Mammary epithelial cell (primary cell): ENCODE measurements around the gene AMPH.

Source experiments
- EZH2 ChIP-seq: IDR thresholded peaks from 2 replicates; pipeline ENCODE4 v1.6.1; 2012; ENCODE audit warnings: low read length, inconsistent platforms, borderline replicate concordance
- TF ChIP-seq, protein P1 (sequence below), 2 donors: IDR thresholded peaks in 1 of 2; conservative IDR thresholded peaks in 1 of 2; 2 replicates each; pipeline ENCODE4 v1.5.1; 2011 to 2012; ENCODE audit warnings: inconsistent platforms in 2 of 2, low read length in 2 of 2, mild to moderate bottlenecking in 2 of 2, control low read depth in 1 of 2, low read depth in 1 of 2; ENCODE audit not compliant: insufficient read depth in 1 of 2; ENCODE audit errors: extremely low read depth in 1 of 2

DNA sequence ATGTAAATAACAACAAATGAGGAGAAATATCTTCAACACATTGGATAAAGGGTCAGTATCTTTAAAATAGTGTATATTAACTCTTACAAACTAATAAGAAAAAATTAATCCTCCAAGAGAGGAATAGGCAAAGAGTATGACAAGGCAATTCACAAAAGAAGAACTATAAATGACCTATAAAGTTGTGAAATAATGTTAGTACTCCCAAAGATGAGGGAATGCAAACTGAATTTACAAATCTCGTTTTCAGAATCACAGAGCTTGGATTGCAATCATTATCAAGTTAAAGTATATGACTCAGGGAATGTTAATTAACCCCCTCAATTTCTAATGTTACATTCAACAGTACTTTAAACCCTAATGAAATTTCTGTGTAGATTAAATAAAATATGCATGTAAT is 270.4 kb downstream of the AMPH start:
- TF ChIP-seq, protein P1, sequence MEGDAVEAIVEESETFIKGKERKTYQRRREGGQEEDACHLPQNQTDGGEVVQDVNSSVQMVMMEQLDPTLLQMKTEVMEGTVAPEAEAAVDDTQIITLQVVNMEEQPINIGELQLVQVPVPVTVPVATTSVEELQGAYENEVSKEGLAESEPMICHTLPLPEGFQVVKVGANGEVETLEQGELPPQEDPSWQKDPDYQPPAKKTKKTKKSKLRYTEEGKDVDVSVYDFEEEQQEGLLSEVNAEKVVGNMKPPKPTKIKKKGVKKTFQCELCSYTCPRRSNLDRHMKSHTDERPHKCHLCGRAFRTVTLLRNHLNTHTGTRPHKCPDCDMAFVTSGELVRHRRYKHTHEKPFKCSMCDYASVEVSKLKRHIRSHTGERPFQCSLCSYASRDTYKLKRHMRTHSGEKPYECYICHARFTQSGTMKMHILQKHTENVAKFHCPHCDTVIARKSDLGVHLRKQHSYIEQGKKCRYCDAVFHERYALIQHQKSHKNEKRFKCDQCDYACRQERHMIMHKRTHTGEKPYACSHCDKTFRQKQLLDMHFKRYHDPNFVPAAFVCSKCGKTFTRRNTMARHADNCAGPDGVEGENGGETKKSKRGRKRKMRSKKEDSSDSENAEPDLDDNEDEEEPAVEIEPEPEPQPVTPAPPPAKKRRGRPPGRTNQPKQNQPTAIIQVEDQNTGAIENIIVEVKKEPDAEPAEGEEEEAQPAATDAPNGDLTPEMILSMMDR (conservative IDR thresholded peaks at IDR 0.05 in 1 of 2, IDR thresholded peaks at IDR 0.05 in 1 of 2; ENCODE audit: extremely low read depth in 1 of 2, insufficient read depth in 1 of 2, low read depth in 1 of 2, low read length in 2 of 2), result no peak
- no peak for TF ChIP-seq EZH2
